ENCODE data around the gene MAPK6.

MAPK6 gene

GRCh38 chr15:52010633-52011595 lies 8.1 kb upstream of the MAPK6 start:
- no peak for DNase-seq (ENCODE audit: low spot score)

- DNase-seq (ENCODE audit: low spot score), result peak; percentile 94
Measured at GRCh38 chr15:52011711-52012144, 7.3 kb upstream of the MAPK6 start.

DNA sequence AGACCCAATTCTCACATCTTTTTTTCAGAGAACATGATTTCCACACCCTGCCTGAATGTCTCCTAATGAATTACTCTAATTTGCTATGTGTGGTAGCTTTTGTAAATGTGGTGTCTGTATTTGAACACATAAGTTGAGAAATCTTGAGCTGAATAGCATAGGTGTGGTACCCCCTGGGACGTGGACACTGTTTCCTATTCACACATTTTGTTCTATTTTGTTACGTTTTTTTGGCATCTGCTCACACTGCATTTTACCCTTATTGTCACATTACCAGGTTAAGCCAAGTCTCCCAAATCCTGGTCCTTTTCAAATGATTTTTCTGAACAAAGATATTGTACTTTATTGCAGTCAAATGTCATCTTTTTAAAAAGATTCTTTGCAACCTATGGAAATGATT lies 6.8 kb upstream of the MAPK6 start:
- DNase-seq (ENCODE audit: low spot score), result no peak

GRCh38 chr15:52013151-52013791 lies 5.7 kb upstream of the MAPK6 start:
- no peak for DNase-seq (ENCODE audit: low spot score)

DNA sequence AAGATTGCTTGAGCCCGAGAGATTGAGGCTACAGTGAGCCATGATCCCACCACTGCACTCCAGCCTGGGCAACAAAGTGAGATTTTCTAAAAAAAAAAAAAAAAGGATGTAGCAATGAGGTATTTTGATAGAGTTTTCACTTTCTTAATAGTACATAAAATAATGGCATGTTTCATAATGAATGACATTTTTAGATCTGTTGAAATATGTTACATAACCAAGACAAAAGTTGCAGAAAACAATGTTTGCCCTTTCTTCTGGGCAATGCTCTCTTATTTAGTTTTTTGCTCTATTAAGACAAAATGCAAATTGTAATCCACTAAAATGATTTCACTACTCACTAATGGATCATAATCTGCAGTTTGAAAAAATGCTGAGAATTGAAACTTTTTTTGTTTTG lies 4.4 kb upstream of the MAPK6 start:
- DNase-seq (ENCODE audit: low spot score), result no peak

GRCh38 chr15:52016316-52016715 lies 2.7 kb upstream of the MAPK6 start:
- no peak for DNase-seq (ENCODE audit: low spot score)

DNA sequence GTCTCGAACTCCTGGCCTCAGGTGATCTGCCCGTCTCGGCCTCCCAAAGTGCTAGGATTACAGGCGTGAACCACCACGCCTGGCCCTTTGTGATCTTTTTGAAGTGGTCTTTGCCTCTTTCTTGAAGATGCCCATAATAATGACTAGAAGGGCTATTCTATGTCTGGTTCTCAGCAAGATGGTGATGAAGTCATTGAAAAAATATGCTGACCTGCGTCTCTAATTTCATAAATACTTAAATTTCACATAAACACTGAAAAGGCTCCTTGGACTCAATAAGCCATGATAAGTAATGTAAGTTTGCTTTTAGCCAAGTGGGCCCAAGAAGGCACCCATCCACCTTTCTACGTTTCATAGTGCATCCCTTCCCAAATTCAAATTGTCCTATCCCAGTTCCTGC lies 775 bp upstream of the MAPK6 start:
- DNase-seq (ENCODE audit: low spot score), result no peak

- DNase-seq (ENCODE audit: low spot score), result peak; percentile 85
Measured at GRCh38 chr15:52019394-52020220, 588 bp downstream of the MAPK6 start.

GRCh38 chr15:52020221-52021085 lies 1.4 kb downstream of the MAPK6 start:
- no peak for DNase-seq (ENCODE audit: low spot score)

- peak; percentile 60 for DNase-seq (ENCODE audit: low spot score)
Measured at GRCh38 chr15:52021128-52021671, 2.2 kb downstream of the MAPK6 start.

GRCh38 chr15:52021892-52022540 lies 3.0 kb downstream of the MAPK6 start:
- no peak for DNase-seq (ENCODE audit: low spot score)

DNA sequence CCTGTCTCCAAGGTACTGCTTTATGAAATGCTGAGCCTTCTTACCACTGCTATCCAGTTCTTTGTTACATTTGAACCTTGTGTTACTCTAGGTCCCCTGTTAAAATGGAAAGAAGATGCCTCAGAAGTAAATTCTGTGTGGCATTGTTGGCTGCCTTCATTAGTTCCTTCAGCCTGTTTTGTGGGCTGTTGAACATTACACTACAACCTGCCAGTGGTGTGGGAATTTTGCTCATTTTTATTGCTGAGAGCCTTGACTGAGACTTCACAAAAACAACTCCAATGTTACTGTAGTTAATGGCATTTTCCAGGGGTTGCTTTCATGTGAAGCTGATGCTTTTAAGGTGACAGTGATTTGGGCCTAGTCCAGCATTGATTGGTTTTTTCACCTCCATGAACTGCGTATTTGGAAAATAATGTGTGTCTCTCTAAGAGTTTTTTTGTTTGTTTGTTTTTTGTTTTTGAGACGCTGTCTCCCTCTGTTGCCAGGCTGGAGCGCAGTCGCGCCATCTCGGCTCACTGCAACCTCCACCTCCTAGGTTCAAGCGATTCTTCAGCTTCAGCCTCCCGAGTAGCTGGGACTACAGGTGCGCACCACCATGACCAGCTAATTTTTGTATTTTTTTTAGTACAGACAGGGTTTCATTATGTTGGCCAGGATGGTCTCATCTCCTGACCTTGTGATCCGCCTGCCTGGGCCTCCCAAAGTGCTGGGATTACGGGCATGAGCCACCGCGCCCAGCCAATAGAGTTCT lies 4.3 kb downstream of the MAPK6 start:
- DNase-seq (ENCODE audit: low spot score), result no peak

DNA sequence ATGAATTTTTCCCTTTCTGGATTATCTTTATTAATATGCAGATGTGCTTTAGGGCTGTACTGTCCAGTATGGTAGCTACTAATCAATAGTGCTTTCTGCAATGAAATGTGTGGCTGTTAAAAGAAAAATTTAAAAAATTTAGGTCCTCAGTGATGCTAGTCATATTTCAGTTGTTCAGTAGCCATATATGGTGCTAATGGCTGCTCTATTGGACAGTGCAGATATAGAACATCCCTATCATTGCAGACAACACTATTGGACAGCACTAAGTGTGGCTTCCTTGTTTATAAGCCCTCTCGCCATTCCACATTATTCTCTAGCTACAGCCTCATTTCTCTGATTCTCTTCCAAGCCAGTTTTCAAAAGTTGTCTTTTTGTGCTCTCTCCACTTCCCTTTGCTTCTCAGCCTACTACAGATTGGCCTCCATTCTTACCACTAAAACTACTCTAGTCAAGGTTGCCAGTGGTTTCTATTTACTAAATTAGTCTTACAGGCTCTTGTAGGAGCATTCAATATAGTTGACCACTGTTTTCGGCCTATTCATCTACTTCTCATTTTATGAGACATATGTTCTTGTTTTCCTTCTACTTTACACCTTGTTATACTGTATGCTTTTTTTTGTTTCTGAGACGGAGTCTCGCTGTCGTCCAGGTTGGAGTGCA lies 9.5 kb downstream of the MAPK6 start:
- DNase-seq (ENCODE audit: low spot score), result no peak

- DNase-seq (ENCODE audit: low spot score), result no peak
Measured at GRCh38 chr15:52030010-52030409, 11.0 kb downstream of the MAPK6 start.

DNA sequence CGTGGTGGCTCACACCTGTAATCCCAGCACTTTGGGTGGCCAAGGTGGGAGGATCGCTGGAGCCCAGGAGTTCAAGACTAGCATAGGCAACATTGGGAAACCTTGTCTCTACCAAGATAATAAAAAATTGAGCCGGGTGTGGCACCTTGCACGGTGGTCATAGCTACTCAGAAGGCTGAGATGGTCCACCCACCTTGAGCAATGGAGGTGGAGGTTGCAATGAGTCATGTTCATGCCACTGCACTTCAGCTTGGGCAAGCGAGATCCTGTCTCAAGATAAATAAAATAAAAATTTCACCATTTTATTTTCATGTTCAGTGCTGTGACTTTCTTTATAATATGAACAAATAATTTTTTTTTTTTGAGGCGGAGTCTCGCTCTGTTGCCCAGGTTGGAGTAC lies 12.5 kb downstream of the MAPK6 start:
- DNase-seq (ENCODE audit: low spot score), result no peak

- DNase-seq (ENCODE audit: low spot score), result no peak
Measured at GRCh38 chr15:52037889-52038505, 19.0 kb downstream of the MAPK6 start.

GRCh38 chr15:52039925-52040781 lies 21.1 kb downstream of the MAPK6 start:
- peak; percentile 91 for DNase-seq (ENCODE audit: low spot score)
